GM12873 (cell line): Measurements from ENCODE around the gene NR1H2.

Source experiments
- CTCF ChIP-seq: IDR thresholded peaks from 2 replicates; pipeline ENCODE4 v1.5.1; 2012; ENCODE audit warnings: low read depth, mild to moderate bottlenecking, moderate library complexity, low read length, control low read depth; ENCODE audit not compliant: insufficient read depth; ENCODE audit errors: missing control alignments

NR1H2 gene

GRCh38 chr19:50378863-50379236 lies 2.6 kb downstream of the NR1H2 start:
- no peak for TF ChIP-seq CTCF

- TF ChIP-seq CTCF = no peak
These were observed 3.3 kb downstream of the NR1H2 start for GRCh38 chr19:50379602-50380001.

- no peak for TF ChIP-seq CTCF
These were observed 3.9 kb downstream of the NR1H2 start for GRCh38 chr19:50380137-50380536.

GRCh38 chr19:50380751-50381151 lies 4.5 kb downstream of the NR1H2 start:
- no peak for TF ChIP-seq CTCF

GRCh38 chr19:50381881-50382729 lies 5.8 kb downstream of the NR1H2 start:
- TF ChIP-seq CTCF = no peak

- TF ChIP-seq CTCF = no peak
These were observed 7.0 kb downstream of the NR1H2 start for GRCh38 chr19:50383001-50383851.
